Measurements from ENCODE around the gene CHID1.

Gene CHID1

DNA sequence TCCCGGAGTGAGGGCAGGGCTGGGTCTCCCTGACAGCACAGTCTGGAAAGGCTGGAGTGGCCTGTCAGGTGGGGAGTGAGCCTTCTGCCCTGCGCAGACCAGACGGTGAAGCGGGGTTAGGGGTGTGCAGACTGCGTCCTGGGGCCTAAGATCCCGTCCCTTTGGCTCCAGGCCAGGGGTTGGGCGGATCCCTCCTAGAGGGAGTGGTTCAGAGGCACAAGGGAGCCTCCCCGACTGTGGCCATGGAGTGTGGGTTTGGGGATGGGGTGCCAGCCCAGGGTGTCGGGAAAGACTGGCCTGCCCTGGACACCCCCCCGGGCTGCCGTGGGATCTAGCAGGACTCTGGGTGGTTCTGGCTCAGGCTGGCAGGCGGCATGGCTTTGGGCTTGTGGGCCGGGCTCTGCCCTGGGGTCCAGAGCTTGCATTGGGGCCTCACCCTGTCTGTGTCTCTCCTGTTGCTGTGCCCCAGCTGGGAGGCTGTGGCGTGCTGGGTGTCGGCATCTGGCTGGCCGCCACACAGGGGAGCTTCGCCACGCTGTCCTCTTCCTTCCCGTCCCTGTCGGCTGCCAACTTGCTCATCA, 48.4 kb downstream of the CHID1 start:
- no peak for DNase-seq

DNA sequence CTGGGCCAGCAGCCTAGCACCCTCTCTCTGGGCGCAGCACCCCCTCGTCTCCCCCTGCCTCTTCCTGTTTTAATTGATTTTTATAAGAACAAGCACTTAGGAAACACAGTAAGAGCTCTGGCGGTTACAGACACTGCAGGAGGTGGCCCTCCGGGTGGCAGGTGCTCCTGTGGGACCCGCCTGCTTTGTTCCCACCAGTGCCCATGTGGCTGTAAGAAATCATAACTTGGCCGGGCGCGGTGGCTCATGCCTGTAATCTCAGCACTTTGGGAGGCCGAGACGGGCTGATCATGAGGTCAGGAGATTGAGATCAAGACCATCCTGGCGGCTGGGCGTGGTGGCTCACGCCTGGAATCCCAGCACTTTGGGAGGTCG, 49.5 kb downstream of the CHID1 start:
- no peak for DNase-seq

DNA sequence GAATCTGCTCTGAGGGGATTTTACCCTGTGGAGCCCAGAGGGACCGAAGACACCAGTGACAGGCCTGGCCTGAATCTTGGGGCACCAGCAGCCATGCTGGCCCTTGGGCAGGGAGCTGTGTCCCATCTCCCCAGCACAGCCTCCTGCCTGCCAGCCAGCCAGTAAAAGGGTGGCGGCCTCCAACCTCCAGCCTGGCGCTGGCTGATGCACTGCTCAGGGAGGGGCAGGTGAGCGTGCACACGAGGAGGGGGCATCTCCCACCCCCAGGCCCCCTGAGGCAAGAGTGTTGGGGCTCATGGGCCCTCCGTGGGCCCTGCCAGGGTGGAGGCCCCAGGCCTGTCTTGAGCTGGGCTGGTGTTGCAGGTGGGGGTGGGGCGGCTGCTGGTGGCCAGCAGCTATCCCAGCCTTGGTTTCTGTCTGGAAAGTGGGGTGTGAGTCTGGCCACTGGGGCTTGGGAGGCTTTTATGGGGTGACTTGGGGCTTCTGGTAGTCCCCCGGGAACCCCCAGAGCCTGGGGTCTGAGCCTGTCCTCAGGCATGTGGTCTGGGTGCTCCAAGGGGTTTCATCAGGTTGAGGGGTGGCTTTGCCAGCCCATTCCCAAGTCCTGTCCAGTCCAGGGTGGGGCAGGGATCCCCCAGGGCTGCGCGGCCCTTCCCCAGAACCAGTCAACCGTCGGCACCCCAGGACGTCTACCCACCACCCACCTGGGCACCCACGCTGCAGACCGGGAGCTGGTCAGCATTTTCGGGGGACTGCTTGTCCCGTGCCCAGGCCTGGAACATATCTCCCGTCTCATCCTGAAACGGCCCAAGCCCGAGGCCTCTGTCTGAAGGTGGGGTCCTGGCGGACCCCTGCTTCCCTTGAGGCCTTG, 50.1 kb downstream of the CHID1 start:
- no peak for DNase-seq

DNA sequence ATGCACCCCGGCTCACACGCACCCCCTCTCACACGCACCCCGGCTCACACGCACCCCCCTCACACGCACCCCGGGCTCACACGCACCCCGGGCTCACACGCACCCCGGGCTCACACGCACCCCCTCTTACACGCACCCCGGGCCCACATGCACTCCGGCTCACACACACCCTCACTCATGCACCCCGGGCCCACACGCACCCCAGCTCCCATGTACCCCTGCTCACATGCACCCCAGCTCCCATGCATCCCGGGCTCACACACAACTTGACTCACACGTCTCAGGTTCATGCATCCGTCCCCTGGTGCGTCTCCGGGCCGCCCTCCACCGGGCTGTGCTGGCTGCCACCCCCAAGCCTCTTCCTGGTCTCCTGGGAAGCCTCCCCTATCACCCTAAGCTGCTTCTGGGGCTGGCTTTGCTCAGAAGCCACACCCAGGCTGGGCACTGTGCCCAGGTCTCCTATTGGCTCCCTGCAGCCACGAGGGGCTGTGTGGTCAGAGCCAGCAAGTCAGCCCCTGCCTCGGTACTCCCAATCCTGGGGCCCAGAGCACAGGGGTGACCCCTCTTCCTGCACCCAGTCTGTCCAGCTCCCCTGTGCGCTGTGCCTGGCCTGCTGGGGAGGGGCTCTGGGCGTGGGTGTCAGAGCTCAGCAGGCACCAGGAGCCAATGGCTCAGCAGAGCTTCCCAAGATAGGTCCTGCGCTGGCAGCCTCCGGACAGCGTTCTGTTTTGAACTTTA, 51.0 kb downstream of the CHID1 start:
- DNase-seq, result peak; percentile 82

DNA sequence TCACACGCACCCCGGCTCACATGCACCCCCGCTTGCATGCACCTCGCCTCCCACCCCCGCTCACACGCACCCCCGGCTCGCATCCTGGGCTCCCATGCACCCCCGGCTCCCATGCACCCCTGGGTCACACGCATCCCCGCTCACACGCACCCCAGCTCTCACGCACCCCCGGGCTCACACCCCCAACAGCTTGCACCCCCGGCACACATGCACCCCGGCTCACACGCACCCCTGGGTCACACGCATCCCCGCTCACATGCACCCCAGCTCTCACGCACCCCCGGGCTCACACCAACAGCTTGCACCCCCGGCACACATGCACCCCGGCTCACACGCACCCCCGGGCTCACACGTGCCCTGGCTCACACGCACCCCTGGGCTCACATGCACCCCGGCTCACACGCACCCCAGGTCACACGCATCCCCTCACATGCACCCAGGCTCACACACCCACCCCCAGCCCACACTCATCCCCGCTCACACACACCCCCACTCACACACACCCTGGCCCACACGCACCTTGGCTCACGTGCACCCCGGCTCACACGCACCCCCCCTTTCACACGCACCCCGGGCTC, 51.8 kb downstream of the CHID1 start:
- DNase-seq, result no peak

DNA sequence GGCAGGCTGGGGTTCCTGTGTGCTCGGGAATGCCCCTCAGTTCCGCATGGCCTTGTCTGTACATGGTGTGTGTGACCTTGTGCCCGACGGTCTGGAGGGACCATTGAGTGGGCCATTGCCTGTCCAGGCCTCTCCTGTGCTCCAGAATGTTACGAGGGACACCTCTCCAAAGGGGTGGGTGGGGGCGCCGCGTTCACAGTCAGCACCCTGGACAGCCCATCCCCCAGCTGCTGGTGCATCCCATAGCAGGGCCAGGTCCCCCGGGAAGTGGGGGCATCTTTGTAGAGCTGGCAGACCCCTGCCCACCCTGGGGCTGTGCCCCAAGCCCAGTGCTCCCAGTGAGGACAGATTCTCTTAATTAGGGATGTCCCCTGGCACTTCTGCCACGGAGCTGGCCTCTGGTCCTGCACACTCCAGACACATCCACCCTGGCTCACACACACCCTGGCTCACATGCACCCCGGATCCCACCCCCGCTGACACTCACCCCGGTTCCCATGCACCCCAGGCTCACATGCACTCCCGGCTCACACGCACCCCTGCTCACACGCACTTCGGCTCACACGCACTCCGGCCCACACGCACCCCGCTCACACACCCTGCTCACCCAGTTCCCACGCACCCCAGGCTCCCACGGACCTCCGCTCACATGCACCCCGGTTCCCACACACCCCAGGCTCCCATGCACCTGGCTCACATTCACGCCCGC, 52.4 kb downstream of the CHID1 start:
- DNase-seq, result no peak

DNA sequence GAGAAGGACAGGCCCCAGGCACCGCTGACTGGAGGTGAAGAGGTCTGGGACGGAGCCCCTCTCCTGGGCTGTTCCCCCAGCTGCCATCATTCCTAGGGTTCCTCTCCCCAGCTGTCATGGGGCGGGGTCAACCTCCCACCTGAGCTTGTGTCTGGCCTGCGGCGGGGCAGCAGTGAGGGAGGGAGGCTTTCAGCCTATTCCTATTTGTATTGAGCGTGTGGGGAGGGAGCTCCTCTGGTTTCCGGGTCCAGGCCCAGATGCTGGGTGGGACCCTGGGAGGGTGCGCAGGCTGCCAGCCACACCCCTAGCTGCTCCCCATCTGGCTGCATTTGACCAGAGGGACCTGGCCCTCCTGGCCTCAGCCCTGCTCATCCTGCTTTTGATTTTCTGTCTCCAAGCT, 54.2 kb downstream of the CHID1 start:
- DNase-seq, result no peak

DNA sequence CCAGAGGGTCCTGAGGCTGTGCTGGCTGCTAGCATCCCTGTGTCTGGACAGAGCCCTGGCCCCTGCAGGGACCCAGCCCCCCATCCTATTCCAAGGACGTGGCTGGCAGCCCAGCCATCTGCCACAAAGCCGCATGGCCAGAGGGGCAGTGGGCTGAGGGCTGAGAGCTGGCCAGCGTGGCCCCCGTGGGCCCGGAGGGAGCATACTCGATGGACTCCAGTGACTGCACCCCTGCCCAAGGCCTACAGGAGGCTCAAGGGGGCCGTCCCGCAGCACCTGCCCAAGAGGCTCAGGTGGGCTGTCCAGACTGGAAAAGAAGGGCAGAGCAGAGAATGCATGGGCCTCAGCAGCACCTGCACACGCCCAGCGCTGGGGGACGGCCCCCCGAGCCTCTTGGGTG, 54.8 kb downstream of the CHID1 start:
- DNase-seq, result no peak

DNA sequence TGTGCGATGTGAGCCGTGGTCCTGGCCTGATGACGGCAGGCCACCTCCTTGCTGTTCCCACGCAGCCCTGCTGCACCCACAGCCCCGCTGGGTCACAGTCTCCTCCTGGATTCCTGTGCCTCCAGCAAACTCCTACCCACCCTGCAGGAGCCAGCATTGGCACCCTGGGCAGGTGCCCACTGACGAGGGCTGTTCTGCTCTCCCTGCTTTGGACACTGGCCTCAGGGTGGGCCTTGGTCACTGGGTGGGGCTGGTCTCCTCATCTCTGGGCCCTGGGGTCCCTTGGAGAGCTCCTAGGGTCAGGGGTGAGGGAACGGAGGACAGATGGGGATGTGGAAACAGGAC, 55.3 kb downstream of the CHID1 start:
- DNase-seq, result no peak

DNA sequence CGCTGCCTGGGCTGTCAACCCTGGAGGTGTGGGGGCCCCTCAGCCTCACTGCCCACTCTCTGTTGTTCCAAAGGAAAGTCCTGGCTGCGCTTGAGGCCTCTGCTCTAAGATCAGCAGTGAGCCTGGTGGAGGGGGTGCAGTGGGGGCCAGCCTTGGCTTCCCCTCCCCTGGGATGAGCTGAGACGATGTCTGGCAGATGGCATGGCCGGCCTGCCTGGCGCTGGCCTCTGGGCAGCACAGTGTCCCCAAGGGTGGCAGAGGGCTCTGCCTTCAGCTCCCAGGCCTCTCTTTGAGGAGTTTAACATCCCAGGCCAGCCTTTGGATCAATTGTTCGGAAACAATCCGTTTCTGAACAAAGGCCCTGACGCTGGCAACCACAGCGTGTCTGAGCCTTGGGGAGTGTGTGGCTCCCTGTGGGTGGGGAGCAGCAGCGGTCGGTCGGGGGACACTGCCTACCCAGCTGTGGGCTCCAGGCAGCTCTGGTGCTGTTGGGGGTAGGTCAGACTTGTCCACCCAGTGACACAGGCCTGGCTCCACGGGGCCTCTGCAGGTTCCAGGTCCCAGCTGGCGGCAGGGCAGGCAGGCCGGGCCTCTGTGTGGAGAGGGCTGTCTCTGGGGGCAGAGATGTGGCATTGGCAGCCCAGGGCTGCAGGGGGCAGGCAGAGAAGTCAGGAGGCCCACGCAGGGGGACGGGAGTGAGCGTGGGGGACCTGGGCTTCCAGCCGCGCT, 55.8 kb downstream of the CHID1 start:
- no peak for DNase-seq

DNA sequence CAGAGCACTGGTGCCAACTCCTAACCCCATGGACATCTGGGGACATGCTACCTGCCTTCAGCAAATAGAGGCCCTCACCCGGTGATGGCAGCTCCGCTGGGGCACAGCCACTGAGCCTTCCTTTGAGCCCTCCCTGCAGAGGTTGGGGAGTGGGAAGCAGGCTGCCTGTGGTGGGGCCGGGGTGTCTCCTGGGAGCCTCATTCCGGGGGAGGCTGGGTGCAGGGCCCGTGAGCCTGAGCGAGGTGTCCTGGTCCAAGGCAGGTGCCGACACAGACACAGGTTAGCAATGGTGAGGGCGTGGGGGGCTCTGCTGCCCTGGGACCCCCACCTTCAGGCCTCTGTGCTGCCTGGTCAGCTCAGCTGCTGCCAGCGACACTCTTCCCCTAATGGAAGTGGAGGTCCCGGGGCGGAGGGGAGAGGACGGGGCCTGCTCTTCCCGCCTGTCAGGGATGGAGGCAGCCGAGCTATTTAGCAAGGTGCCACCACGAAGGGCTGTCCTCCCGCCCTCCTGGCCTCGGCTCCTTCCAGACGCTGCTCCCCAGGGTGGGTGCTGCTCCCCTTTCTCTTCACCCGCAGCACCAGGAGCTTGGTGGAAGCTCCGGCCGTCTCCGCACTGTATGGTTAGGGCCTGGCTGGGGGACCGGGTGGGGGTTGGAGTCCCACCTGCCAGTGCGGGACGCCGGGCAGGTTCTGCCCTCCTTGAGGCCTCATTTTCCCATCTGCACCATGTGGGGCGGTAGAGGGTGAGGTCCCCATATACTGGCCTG, 56.7 kb downstream of the CHID1 start:
- no peak for DNase-seq

DNA sequence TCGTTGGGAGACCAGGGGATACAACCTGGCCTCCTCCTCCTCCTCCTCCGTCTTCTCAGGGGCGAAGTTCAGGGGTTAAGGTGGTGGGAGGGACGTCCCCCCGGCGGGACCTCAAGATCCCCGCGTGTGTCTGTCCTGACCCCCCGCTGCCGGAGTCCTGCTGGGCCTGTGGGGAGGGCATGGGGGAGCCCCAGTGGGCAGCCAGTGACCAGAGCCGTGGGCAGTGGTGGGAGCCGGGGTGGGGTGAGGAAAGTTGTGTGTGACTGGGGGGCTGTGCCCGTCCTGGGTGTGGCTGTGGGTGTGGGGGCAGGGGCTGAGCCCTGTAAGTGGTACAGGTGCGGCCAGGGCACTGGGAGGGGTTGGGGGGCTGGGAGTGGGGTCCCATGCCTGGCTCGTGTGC, 57.8 kb downstream of the CHID1 start:
- no peak for DNase-seq

DNA sequence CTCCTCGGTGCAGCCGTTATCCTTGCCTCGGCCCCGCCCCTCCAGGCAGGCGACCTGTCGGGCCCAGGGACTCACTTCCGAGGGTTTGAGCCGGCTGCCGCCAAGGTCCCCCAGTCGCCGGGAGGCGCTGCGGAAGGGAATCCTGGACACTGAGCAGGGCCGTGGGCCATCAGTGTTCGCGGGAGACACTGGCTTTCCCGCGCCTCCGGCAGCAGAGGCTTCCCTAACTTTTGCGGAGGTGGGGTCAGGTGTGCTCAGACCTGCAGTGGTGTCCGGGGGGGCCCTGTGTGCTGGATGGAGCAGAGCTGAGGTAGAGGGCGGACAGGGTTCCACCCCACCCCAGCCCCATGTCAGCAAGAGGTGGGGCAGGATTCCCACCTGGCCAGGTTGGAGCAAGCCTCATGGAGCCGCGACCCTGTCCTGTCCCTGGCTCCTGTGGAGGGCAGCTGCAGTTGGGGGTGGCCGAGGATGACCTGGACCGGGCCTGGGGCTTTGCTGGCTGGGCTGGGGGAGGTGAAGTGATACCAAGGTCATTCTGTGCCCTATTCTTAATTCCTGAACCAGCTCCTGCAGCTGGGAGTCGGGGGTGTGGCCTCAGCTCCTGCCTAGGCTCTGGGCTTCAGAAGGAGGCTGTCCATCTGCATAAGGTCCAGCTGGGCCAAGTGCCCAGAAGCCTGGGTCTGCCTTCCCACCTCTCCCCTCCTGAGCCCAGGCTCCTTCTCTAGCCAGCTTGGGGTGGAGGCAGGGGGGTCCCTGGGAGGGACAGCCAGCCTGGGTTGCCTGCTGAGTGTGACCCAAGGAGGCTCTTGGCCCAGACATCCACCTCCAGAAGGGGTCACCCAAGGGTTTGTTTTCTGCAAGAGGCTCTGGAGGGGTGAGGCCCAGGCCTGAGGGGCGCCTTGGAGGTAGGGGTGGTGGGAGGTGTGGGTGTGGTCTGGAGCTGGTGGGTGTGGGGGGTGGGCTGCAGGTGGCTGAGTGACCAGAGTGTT, 59.5 kb downstream of the CHID1 start:
- DNase-seq, result no peak

DNA sequence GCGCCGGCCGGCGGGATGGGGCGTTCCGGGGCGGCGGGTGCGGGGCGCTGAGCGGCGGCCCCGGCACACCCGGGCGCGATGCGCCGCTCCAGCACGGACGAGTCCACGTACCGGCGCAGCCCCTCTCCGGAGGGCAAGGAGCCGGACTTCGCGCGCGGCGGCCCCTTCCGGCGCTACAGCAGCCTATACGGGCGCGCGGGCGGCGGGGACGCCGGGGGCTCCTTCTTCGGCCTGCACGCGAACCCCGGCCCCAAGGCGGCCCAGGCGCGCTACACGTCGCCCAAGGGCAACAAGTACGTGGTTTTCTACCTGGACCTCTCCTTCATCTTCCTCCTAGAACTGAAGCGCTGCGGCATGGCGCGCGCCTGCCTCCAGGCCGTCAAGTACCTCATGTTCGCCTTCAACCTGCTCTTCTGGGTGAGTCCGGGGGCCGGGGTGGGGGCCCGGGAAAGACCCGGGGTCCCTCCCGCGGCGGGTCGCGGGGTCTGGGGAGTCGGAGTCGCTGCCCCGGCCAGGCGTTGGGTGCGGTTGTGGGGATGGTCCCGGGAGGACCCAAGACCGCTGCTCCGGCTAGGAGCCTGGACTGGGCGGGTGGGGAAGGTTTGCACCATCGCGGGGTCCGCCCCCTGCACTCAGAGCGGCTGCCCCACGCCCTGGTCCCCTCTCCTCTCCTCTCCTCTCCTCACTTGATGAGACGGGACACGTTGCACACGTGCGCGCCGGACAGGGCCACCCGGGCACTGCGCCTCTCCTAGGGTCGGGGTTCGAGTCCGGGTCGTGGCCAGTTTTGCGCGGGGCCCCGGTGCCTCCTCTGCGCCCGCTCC, 60.4 kb downstream of the CHID1 start:
- DNase-seq, result no peak

DNA sequence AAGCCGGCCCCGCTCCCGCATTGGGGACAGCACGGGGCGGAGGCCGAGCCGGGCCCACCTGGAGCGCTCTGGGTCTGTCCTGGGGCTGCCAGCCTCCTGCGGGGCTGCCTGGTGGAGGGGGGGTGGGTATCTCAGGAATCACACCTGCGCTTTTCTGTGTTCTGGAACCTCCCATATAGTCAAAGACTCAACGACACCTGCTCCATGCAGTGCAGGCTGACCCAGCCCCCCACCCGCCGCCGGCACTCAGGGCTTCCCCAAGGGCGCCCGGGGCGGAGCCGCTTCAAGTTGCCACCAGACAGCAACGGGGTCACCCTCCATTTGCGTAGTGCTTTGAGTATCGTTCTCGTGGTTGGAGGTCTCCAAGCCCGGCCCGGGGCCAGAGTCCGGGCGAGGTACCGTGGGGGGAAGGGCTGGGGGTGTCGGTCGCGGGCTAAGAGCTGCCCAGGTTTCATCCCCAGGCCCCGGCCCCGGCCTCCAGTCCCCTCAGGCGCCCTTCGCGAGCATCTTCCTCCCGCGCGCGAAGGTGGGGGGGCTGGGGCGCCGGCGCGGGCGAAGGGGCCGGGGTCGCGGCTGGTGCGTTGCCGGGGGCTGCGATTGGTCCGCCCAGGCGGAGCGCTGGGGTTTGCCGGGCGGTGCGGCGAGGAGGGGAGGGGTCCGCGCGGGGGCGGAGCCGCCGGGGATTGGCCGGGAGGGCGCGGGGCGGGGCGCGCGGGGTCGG, 61.3 kb downstream of the CHID1 start:
- DNase-seq, result peak; percentile 82

DNA sequence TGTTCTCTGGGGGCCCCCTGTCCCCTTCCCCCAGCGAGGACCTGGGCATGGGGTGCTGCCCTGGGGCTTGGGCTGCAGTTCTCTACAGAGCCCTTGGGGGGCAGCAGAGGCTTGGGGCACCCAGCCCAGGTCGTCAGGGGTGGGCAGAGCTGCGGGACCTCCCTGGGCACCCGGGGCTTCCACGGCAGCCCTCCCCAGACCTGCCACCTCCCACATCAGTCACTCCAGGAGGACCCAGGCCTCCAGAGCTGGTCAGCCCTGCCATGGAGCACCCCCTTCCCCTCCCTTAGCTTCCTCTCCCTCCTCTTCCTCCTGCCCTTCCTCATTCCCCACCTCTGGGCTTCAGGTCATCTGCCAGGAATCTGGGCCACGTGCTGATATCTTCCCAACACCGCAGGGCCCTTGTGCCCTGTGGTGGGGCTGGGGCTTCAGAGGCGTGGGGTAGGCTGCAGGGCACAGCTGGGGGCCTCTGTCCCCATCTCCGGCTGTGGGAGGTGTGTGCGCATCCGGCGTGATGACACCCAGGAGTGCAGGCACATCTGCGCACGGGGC, 62.2 kb downstream of the CHID1 start:
- DNase-seq, result no peak

DNA sequence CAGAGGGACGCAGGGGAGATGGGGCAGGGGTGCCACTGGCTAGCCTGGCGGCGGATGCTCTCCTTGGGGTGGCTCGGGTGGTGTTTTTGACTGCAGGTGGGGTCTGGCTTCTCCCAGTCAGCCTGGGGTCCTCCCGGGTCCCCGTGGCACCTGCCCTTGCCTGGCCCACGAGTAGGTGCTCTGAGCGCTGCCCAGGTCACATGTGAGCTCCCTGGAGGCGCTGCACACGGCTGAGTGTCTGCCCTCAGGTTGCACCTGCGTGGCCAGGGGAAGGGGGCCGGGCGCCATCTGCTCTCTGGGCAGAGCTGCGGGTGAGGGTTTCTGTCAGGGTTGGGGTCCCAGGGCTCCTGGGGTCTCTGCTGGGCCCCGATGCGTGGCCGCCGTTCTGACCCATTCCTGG, 62.7 kb downstream of the CHID1 start:
- no peak for DNase-seq

DNA sequence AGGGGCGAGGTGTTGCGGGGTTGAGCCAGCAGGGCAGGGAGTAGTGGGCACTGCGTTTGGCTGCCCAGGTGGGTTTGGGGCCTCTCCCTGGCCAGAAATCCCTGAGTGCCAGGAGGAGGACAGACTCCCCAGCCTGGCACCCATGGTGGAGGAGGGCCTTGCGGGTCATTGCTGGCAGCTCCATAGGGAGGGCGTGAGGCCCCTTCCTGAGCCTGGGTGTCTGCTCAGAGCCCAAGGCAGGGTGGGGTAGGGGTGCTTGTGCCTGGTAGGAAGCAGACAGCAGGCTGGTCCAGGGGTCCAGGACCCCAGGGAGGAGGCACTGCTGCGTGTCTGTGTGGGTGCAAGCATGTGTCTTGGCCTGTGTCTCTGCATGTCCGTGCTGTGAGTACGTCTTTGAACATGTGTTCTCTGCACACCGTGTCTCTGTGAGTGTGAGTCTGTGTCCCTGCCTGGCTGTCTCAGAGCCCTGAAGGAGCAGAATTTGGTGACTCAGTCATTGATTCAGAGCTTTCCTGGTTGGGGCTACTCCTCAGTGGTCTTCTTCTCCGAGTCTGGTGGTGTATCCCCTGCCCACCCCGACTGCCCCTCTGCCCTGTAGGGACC, 64.0 kb downstream of the CHID1 start:
- no peak for DNase-seq

Data from right hindlimb (tissue), 1 donor.